IPS DF 19.7 (cell line): Measurements from ENCODE around the gene LINGO1.

ENCODE experiments used
- DNase-seq: peaks from one replicate; pipeline ENCODE4 v3.0.0-alpha.2; 2013; ENCODE audit warnings: low read depth, low spot score

The LINGO1 gene, protein sequence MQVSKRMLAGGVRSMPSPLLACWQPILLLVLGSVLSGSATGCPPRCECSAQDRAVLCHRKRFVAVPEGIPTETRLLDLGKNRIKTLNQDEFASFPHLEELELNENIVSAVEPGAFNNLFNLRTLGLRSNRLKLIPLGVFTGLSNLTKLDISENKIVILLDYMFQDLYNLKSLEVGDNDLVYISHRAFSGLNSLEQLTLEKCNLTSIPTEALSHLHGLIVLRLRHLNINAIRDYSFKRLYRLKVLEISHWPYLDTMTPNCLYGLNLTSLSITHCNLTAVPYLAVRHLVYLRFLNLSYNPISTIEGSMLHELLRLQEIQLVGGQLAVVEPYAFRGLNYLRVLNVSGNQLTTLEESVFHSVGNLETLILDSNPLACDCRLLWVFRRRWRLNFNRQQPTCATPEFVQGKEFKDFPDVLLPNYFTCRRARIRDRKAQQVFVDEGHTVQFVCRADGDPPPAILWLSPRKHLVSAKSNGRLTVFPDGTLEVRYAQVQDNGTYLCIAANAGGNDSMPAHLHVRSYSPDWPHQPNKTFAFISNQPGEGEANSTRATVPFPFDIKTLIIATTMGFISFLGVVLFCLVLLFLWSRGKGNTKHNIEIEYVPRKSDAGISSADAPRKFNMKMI

GRCh38 chr15:77632534-77633133 is at the start of gene LINGO1:
LINGO1 (minus strand) TSS chr15:77632912; CDS start chr15:77632315, 597 bp downstream.
- DNase-seq: no peak

DNA sequence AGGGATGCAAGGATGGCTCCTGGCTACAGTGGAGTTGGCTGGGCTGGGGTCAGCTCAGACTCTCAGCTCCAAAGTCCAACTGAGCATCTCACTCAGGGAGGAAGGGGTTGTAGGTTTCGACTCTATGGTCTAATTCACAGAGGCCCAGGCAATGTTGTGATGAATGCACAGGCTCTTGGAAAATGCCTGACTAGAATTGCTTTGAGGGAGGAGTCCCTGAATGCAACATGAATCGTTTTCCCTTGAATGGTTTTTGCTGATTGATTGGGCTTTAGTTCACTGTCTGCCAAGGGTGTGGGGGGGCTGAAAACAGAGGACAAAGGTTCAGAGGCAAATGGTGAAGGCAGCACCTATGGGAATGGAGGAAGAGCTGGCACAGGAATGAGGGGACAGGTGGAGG is 48.6 kb upstream of the LINGO1 start:
- DNase-seq: no peak

DNA sequence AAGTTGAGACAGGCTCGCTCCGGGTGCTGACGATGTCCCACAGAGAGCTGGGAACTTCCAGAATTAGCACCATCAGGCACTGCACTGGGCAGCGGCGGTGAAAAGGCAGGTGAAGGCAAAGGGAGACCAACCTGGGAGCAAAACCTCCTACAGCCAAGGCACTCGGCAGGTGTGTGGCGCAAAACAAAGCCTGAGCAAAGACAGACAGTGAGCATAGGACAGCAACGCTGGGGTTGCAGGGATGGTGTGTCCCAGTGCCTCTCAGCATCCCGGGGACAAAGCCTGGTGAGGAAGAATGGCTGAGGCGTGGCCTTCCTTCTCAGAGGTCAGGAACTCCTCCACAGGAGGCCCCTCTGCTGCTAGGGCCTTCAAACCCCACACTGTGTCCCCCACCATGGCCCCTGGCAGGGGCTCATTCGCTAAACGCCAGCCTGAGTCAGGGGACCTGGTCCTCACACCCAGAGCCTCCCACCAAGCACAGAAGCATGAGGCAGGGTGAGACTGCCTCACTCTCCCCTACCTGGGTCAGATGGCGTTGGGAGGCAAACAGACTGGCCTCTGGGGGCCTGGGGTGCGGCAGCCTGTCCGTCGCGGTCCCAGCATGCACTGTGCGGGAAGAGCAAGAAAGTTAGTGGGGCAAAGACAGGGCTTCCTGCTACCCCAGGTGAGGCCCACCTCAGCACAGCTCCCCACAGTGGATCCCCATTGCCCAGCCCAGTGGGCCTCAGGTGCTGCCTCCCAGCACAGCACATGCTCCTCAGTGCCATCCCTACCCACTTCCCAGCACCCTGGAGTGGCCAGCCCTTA is 44.1 kb upstream of the LINGO1 start:
- no peak for DNase-seq

GRCh38 chr15:77675806-77676415 is 43.2 kb upstream of the LINGO1 start:
- no peak for DNase-seq

GRCh38 chr15:77674327-77674726 is 41.6 kb upstream of the LINGO1 start:
- DNase-seq: no peak

DNA sequence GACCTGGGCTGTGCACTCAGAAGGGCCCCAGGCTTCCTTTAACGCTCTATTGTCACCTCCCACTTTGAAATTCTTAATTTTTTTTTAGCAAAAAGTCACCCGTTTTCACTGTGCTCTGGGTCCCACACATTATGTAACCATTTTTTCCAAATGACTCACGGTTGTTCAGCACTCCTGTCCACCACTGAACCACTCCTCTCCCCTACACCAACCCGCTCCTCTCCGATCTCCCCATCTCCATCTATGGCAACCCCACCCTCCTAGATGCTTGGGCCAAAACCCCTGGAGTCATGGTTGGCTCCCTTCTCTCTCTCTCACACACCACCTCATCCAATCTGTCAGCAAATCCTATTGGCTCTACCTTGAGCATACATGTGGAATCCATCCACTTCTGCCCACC is 41.2 kb upstream of the LINGO1 start:
- no peak for DNase-seq

DNA sequence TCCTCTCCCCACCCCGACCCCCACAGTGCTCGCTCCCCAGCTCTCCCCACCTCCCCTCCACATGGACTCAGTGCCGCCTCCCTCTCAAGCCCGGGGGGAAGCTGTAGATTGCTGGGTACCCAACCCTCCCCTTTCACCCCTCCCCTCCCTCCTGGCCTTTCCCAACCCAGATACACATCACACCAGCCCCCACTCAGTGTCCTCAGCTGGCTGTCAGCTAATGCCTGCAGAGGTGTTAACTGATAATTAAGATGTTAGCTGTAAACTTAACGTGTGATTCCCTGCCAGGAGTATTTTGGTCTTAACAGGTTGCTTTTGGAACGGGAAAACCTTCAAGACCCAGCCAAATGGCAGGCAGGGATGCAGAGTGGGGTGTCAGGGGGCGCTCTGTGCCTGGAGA is 39.4 kb upstream of the LINGO1 start:
- DNase-seq: no peak

DNA sequence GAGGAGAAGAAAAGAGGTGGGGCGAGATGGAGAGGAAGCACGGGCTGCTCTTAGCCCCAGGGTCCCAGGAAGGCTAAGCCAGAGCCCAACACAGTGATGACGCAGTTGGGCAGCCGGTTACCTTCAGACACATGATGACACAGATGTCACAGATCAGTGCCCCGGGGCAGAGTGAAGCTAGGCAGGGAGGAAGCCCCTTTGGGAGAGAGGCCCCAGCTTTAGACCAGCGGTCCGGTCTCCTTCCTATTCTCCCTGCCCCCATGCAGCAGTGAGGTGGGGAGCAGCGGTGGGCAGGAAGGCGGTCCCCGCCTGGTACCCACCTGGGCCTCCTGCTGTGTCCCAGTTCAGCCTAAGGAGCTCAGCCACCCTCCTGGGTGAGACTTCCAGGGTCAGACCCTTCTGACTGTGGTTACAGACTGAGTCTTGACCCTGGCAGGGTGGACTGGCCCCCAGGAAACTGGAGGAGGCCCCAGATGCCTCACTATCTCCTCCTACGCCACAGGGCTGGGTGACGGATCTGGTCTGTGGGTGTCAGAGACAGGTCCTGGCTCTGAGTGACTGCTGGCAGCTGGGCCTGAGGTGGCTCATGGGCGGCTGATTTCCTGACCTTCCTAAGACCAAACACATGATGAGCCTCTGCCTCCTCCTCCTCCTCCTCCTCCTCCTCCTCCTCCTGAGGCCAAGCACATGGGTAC is 38.8 kb upstream of the LINGO1 start:
- DNase-seq: no peak

GRCh38 chr15:77670558-77671361 is 38.0 kb upstream of the LINGO1 start:
- DNase-seq: no peak

GRCh38 chr15:77669896-77670295 is 37.2 kb upstream of the LINGO1 start:
- no peak for DNase-seq

DNA sequence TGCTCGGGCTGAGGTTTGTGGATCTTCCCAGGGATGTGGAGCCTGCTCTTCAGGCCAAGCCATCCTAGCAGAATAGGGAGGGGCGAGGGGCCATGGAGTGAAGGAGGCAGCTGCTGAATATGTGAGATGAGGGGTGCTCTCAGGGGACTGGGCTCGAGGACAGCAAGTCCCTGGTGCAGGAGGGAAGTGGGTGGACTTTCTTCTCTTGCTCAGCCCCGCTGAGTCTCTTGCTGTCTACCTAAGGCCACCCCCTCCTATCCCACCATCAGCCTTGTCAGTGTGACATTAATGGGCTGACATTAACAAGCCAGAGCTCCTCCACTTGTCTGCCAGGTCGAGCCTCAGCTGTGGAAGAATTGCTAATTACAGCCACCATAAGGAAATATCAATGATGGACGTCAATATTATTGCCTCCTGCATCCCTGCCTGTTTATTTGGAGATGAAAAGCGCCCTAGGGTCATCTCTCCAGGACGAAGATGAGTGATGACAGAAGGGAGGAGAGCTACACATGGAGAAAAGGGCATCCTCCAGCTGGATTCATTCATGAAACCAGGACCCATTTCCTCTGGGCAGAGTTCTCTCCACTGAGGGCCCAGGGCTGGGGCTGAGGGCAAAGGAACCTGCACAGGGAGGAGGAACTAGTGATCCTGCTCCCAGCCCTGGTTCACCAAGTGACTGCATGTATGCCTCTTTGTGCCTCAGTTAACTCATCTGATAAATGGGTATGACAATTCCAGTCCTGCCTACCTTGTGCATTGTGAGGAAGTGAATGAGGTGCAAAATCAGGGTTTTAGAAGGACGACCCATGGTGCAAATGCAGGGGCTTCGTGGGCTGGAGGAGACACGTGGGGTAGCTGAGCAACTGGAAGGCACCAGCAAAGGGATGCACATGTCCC is 34.9 kb upstream of the LINGO1 start:
- no peak for DNase-seq

GRCh38 chr15:77666296-77666660 is 33.6 kb upstream of the LINGO1 start:
- DNase-seq: no peak

DNA sequence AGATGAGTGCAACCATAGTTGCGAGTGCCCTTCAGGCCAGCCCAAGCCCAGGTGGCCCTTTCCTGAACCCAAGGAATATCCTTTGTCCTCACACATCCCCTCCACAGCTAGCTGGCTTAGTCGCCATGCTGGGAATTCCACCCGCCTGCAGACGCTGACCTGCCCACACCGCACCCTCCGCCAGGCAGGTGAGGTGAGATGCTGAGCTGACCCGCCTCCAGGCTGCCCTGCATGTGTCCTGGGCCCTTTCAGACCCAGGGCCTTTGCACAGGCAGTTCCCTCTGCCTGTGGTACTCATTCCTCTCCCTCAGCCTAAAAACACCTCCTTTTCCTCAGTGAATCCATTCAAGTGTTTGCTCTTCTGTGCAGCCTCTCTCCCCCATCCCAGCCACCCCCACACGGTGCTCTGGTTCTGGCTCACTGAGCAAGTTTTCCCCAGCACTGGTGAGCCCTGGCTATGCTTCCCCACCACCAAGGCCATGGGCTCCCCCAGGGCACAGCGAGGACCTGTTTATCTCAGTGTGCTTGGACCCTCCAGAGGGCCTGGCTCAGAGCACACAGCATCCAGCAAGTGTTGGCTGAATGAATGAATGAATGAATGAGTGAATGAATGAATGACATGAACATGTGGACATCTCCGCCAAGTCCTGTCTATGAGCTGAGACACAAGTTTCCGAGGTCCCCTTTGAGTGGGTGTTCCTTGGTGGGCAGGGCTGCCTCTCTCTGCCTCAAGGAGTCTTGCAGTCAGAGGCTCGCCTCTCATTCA is 33.0 kb upstream of the LINGO1 start:
- DNase-seq: no peak

- no peak for DNase-seq
Observed at GRCh38 chr15:77664428-77664827, 31.7 kb upstream of the LINGO1 start.

DNA sequence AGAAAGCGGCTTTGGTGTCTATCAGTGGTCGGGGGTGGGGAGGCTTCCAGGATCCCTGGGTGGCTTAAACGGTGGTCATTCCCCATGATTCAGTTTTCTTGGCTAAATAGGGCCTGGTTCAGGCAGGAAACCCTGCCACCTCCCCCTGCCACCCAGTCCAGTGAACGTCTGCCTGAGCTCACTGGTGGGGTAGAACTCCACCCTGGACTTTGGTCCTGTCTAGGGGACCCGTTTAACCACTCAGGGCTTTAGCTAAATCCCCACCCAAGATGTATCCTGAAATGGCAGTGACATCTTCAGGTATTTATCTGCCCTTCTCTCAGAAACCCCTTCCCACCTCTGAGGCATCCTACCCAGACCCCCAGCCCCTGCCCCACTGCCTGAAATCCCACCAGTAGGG is 30.5 kb upstream of the LINGO1 start:
- no peak for DNase-seq

- DNase-seq: no peak
Observed at GRCh38 chr15:77659350-77660321, 26.9 kb upstream of the LINGO1 start.

DNA sequence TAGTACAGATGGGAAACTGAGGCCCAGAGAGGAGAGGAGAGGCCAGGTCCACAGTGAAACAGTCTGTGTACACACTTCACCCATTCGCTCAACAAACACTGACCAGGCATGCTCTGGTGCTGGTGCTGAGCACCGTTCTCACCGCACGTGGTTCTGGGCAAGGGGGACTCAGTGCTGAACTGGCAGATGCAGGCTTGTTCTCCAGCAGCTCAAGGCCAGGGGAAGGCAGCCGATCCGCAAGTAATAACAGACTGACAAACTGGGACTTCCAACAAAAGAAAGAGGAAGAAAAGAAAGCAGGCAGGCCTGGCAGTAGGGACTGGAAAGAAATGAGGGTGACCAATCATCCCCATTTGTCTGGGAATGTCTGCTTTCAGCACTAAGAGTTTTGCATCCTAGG is 25.6 kb upstream of the LINGO1 start:
- no peak for DNase-seq
